Transverse colon (tissue), 4 donors: ENCODE measurements around the gene CD209.

Experiments used
- CTCF ChIP-seq, 5 experiments: fragments of 200-600 bp in 3 of 5; fragments of 450-650 bp in 2 of 5; sonication (generic) in 3 of 5; IDR thresholded peaks; 1 replicate in 2 of 5; 2 replicates in 3 of 5; pipeline ENCODE4 v1.5.1; 2016 to 2017; ENCODE audit warnings: antibody characterized with exemption in 5 of 5, inconsistent platforms in 3 of 5, mild to moderate bottlenecking in 2 of 5, moderate library complexity in 1 of 5
- POLR2AphosphoS5 ChIP-seq, 3 donors: sonication (generic); formaldehyde crosslinking; IDR thresholded peaks; one replicate each; pipeline ENCODE4 v1.6.1; 2016; ENCODE audit warnings: antibody characterized with exemption in 3 of 3

- no peak for TF ChIP-seq CTCF (IDR thresholded peaks at IDR 0.05)
- no peak for TF ChIP-seq POLR2AphosphoS5 (IDR thresholded peaks at IDR 0.05)
These were observed 18.1 kb downstream of the CD209 start for GRCh38 chr19:7729211-7729610.
